Smooth muscle cell (in vitro differentiated cells): ENCODE results near the gene NKX6-1. TPM values are rescaled to one million over a fixed set of nuclear protein-coding genes. Genes with fewer than 3 reads are reported as not detected.

Experiments
- DNase-seq: peaks from one replicate; lab custom pipeline; 2025; ENCODE audit not compliant: unreplicated experiment; lab: John Stamatoyannopoulos, UW
- H2AFZ ChIP-seq: fragments of 200-600 bp; sonication (generic); 2 replicates; pipeline ENCODE4 v1.6.0; 2016; ENCODE audit warnings: antibody characterized with exemption, low read depth, mild to moderate bottlenecking
- H3F3A ChIP-seq: fragments of 200-600 bp; sonication (generic); 2 replicates; pipeline ENCODE4 v1.6.0; 2017; ENCODE audit warnings: antibody characterized with exemption, low read depth
- H3K27ac ChIP-seq: fragments of 200-600 bp; sonication (generic); 2 replicates; pipeline ENCODE4 v1.5.1; 2016; ENCODE audit warnings: low read depth, mild to moderate bottlenecking
- H3K27me3 ChIP-seq: fragments of 200-600 bp; sonication (generic); 2 replicates; pipeline ENCODE4 v1.6.1; 2016; ENCODE audit warnings: low read depth, mild to moderate bottlenecking
- H3K36me3 ChIP-seq: fragments of 200-600 bp; sonication (generic); 2 replicates; pipeline ENCODE4 v1.5.1; 2016; ENCODE audit warnings: low read depth
- H3K4me1 ChIP-seq: fragments of 200-600 bp; sonication (generic); 2 replicates; pipeline ENCODE4 v1.5.1; 2016; ENCODE audit warnings: low read depth
- H3K4me2 ChIP-seq: fragments of 200-600 bp; sonication (generic); 2 replicates; pipeline ENCODE4 v1.6.0; 2016; ENCODE audit warnings: mild to moderate bottlenecking
- H3K4me3 ChIP-seq: fragments of 200-600 bp; sonication (generic); 2 replicates; pipeline ENCODE4 v1.5.1; 2016; ENCODE audit warnings: mild to moderate bottlenecking
- H3K79me2 ChIP-seq: fragments of 200-600 bp; sonication (generic); 2 replicates; pipeline ENCODE4 v1.6.0; 2016; ENCODE audit warnings: low read depth, mild to moderate bottlenecking
- H3K9ac ChIP-seq: fragments of 200-600 bp; sonication (generic); 2 replicates; pipeline ENCODE4 v1.6.0; 2016; ENCODE audit warnings: low read depth
- H3K9me3 ChIP-seq: fragments of 200-600 bp; sonication (generic); replicated peaks from 2 replicates; pipeline ENCODE4 v1.5.1; 2016; ENCODE audit warnings: low read depth
- H4K20me1 ChIP-seq: fragments of 200-600 bp; sonication (generic); 2 replicates; pipeline ENCODE4 v1.6.0; 2016; ENCODE audit warnings: low read depth
- CTCF ChIP-seq: fragments of 200-600 bp; sonication (generic); IDR thresholded peaks from 2 replicates; pipeline ENCODE4 v1.5.1; 2017; ENCODE audit warnings: borderline replicate concordance, mild to moderate bottlenecking, antibody characterized with exemption; ENCODE audit not compliant: insufficient read depth, poor library complexity, severe bottlenecking
- WGBS: methylation state at CpG from one replicate; pipeline ENCODE4 v1.1.7; 2016; ENCODE audit warnings: low lambda C conversion rate; 5-methylcytosine and 5-hydroxymethylcytosine counted together
- polyA plus RNA-seq: library from polyadenylated mRNA; unstranded; fragments of >200 nt; fragmentation: Nextera tagmentation; extraction: Ambion mirVana; gene quantifications from 2 replicates; pipeline ENCODE4 v1.2.1, GENCODE V29; 2016
- total RNA-seq: library from RNA; depleted of rRNA; stranded (reverse); fragments of >200 nt; gene quantifications from 2 replicates; pipeline ENCODE4 v1.2.3, GENCODE V29; 2014

NKX6-1 gene
- total and polyA plus RNA-seq, 2 experiments from 2014 or later = not detected

- Histone ChIP-seq H3K9me3 (no peaks in the 10 kb centered on the region), H3K79me2 (no peaks in the 10 kb centered on the region), H3K27me3 (peaks cover 100% of the 10 kb centered on the region), H3K4me2 (peak overlapping the region; percentile 89), H3K9ac (no peak overlapping the region), H2AFZ (peak overlapping the region; percentile 8), H4K20me1 (no peaks in the 10 kb centered on the region), H3K27ac (no peak overlapping the region), H3K36me3 (no peaks in the 10 kb centered on the region), H3F3A (no peaks in the 10 kb centered on the region), H3K4me1 (peaks cover 42% of the 10 kb centered on the region), H3K4me3 (peak overlapping the region; percentile 43)
- 1% methylated on average over 32 of the region's 73 CpGs for WGBS
- TF ChIP-seq CTCF = no peak
- no peak for DNase-seq
Observed at GRCh38 chr4:84497504-84498202, 1.4 kb downstream of the NKX6-1 start.

GRCh38 chr4:84496706-84497503 is 2.2 kb downstream of the NKX6-1 start:
- no peaks in the 10 kb centered on the region for H4K20me1 ChIP-seq
- WGBS = 4% methylated on average over 53 of the region's 53 CpGs
- no peak overlapping the region for H3K27ac ChIP-seq
- H3K27me3 ChIP-seq = peaks cover 100% of the 10 kb centered on the region
- H3K9me3 ChIP-seq = no peaks in the 10 kb centered on the region
- H3K4me3 ChIP-seq = peak overlapping the region; percentile 43
- H3K4me2 ChIP-seq = peak overlapping the region; percentile 89
- H2AFZ ChIP-seq = no peak overlapping the region
- TF ChIP-seq CTCF = no peak
- H3K79me2 ChIP-seq = no peaks in the 10 kb centered on the region
- DNase-seq = no peak
- no peaks in the 10 kb centered on the region for H3K36me3 ChIP-seq
- peaks cover 42% of the 10 kb centered on the region for H3K4me1 ChIP-seq
- no peaks in the 10 kb centered on the region for H3F3A ChIP-seq
- no peak overlapping the region for H3K9ac ChIP-seq

GRCh38 chr4:84496331-84496705 is 2.8 kb downstream of the NKX6-1 start:
- no peaks in the 10 kb centered on the region for H4K20me1 ChIP-seq
- H3F3A ChIP-seq = no peaks in the 10 kb centered on the region
- no peak for DNase-seq
- no peak for TF ChIP-seq CTCF
- H3K9ac ChIP-seq = no peak overlapping the region
- no peaks in the 10 kb centered on the region for H3K9me3 ChIP-seq
- H3K27ac ChIP-seq = no peak overlapping the region
- peaks cover 100% of the 10 kb centered on the region for H3K27me3 ChIP-seq
- peaks cover 42% of the 10 kb centered on the region for H3K4me1 ChIP-seq
- no peaks in the 10 kb centered on the region for H3K79me2 ChIP-seq
- no peak overlapping the region for H3K4me3 ChIP-seq
- H3K4me2 ChIP-seq = peak overlapping the region; percentile 33
- WGBS = 3% methylated on average over 23 of the region's 24 CpGs
- no peak overlapping the region for H2AFZ ChIP-seq
- no peaks in the 10 kb centered on the region for H3K36me3 ChIP-seq
